Neural cell (in vitro differentiated cells): ENCODE data around the gene DNMT3A.

Experiments
- EZH2 ChIP-seq: fragments of 200-600, 300-800 bp; shearing (Covaris generic), sonication (generic); IDR thresholded peaks from 2 replicates; pipeline ENCODE4 v1.6.1; 2014; ENCODE audit warnings: antibody characterized with exemption, low read length, borderline replicate concordance, mild to moderate bottlenecking; ENCODE audit not compliant: insufficient read depth, poor library complexity, severe bottlenecking
- POLR2AphosphoS5 ChIP-seq: IDR thresholded peaks from 2 replicates; pipeline ENCODE4 v1.6.1; 2012
- SMC3 ChIP-seq: fragments of 450-650 bp; conservative IDR thresholded peaks from 2 replicates; pipeline ENCODE4 v1.6.1; 2014; ENCODE audit warnings: antibody characterized with exemption, mild to moderate bottlenecking, moderate library complexity; ENCODE audit not compliant: poor library complexity
- TF ChIP-seq, protein P1 (sequence below): fragments of 450-650 bp; IDR thresholded peaks from 2 replicates; pipeline ENCODE4 v1.5.1; 2014; ENCODE audit warnings: antibody characterized with exemption, mild to moderate bottlenecking, moderate library complexity; ENCODE audit not compliant: poor library complexity, severe bottlenecking

DNA sequence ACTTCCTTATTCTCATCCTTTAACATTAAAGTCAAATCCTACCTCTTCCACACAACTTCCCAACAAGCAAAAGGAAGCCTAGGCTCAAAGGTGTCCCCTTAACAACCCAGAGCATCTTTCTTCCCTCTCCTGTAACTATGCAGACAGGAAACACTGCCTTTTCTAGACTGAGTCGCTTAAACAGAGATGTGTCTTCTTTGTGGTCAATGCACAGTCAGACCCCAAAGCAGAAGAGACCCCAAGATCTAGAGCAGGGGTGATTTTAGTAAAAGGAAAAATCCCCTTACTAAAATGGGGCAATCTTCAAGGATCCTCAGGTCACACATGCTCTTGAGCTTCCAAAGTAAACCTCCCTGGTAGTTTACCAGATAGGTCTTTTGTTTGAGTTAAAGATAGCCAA, 86.8 kb downstream of the DNMT3A start:
- TF ChIP-seq, protein P1, sequence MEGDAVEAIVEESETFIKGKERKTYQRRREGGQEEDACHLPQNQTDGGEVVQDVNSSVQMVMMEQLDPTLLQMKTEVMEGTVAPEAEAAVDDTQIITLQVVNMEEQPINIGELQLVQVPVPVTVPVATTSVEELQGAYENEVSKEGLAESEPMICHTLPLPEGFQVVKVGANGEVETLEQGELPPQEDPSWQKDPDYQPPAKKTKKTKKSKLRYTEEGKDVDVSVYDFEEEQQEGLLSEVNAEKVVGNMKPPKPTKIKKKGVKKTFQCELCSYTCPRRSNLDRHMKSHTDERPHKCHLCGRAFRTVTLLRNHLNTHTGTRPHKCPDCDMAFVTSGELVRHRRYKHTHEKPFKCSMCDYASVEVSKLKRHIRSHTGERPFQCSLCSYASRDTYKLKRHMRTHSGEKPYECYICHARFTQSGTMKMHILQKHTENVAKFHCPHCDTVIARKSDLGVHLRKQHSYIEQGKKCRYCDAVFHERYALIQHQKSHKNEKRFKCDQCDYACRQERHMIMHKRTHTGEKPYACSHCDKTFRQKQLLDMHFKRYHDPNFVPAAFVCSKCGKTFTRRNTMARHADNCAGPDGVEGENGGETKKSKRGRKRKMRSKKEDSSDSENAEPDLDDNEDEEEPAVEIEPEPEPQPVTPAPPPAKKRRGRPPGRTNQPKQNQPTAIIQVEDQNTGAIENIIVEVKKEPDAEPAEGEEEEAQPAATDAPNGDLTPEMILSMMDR, result no peak
- TF ChIP-seq EZH2, result no peak
- no peak for TF ChIP-seq SMC3
- TF ChIP-seq POLR2AphosphoS5, result no peak
